ENCODE measurements around the gene CDC123.
"Not testable (repeated sequence)": the region's sequence is repeated elsewhere in the genome, so short reads cannot be mapped to it uniquely, and the experiment has no call there.

Gene CDC123

DNA sequence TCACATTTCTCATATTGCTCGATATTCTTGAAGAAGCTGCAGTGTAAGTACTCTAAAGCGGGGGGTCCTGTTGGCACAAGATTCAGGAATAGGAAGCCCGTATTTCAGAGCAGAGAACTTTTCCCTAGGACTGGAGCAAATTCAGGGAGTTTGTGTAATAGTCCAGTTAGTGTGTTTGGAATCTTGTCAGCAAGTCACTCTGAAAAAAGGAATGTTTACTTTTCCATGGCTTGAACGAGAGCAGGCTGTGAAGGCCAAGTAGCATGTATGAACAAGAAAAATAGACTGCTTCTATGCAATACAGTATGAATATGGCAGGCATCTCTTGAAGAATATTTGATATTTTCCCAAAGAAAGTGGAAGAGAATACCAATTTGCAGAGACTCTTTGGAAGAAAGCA is 39.8 kb downstream of the CDC123 start:
- TF ChIP-seq, protein P1, sequence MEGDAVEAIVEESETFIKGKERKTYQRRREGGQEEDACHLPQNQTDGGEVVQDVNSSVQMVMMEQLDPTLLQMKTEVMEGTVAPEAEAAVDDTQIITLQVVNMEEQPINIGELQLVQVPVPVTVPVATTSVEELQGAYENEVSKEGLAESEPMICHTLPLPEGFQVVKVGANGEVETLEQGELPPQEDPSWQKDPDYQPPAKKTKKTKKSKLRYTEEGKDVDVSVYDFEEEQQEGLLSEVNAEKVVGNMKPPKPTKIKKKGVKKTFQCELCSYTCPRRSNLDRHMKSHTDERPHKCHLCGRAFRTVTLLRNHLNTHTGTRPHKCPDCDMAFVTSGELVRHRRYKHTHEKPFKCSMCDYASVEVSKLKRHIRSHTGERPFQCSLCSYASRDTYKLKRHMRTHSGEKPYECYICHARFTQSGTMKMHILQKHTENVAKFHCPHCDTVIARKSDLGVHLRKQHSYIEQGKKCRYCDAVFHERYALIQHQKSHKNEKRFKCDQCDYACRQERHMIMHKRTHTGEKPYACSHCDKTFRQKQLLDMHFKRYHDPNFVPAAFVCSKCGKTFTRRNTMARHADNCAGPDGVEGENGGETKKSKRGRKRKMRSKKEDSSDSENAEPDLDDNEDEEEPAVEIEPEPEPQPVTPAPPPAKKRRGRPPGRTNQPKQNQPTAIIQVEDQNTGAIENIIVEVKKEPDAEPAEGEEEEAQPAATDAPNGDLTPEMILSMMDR (IDR thresholded peaks at IDR 0.05; ENCODE audit: low read depth, low read length): no peak
- DNase-seq (ENCODE audit: extremely low read depth, low read depth): no peak

DNA sequence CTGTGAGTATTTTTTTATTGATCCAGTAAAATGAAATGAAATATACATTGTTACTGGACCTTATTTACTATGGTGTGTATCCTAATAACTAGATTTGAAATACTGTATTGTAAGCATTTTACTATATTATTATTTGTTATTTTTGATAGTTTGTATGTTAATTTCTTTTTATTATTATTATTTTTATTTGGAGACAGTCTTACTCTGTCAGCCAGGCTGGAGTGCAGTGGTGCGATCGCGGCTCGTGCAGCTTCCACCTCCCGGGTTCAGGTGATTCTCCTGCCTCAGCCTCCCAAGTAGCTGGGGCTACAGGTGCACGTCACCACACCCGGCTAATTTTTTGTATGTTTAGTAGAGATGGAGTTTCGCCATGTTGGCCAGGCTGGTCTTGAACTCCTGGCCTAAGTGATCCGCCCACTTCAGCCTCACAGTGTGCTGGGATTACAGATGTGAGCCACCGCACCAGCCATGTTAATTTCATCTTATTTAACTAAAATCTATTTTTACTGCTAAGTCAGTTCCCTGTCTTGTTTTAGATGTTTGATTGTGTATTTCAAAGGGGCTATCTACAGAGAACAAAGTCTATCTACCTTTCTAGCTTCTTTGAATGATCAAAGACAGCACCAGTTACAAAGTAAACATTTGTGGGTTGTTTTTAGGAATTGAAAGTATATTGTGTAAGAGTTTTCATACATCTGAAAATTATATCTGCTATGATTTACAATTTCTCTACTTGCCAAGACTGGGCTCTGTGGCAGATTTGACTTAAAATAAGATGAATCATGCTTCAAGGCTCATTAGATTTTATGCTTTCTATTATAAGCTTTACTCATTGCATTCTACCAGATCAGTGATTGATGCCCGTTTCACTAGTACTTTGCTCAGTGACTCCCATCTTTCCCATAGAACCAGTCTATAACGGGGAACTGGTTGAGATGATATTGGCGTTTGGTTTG is 41.6 kb downstream of the CDC123 start:
- no peak for DNase-seq (ENCODE audit: extremely low read depth, low read depth)
- TF ChIP-seq, protein P1 (IDR thresholded peaks at IDR 0.05; ENCODE audit: low read depth, low read length): no peak

DNA sequence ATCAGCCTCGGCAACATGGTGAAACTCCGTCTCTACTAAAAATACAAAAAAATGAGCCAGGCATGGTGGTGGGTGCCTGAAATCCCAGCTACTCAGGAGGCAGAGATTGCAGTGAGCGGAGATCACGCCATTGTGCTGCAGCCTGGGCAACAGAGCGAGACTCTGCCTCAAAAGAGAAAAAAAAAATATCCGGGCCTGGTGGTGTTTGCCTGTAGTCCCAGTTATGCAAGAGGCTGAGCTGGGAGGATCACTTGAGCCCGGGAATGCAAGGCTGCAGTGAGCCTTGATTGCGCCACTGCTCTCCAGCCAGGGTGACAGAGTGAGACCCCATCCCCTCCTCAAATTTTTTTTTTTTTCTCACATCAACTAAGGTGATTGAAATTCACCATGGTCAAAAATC is 42.8 kb downstream of the CDC123 start:
- DNase-seq (ENCODE audit: extremely low read depth, low read depth): no peak
- TF ChIP-seq, protein P1 (IDR thresholded peaks at IDR 0.05; ENCODE audit: low read depth, low read length): no peak

DNA sequence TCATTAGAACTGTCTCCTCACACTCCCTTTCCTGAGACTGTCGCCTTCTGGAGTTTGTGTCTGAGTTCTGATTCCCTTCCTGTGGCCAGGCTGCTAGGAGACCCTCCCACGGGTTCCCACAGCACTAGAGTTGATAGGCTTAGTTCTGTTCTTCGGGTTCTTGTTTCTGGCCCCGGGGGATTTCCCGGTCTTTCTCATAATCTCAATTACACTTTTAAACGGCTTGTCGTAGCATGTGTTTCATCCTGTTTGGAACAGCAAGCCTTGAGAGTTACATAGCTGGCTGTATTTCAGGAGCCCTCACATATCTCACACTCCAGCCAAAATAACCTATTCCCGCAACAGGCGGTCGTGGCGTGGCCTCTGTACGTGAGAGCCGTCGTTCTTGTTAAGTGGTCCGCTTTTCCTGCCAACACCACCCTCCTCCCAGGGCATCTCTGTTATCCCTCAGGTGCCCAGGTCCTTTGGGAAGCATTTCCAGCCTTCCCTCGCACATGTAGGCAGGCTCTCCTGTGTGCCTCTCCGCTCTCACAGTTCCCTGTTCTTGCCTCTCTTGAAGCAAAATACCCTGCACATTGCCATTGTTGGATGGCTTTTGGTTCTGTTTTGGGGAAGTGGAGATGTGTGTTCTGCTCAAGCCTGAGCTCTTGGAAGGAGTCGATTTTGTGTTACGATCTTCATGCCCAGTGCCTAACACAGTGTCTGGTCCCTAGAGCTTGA is 46.0 kb downstream of the CDC123 start:
- TF ChIP-seq, protein P1 (IDR thresholded peaks at IDR 0.05; ENCODE audit: low read depth, low read length): no peak
- no peak for DNase-seq (ENCODE audit: extremely low read depth, low read depth)

DNA sequence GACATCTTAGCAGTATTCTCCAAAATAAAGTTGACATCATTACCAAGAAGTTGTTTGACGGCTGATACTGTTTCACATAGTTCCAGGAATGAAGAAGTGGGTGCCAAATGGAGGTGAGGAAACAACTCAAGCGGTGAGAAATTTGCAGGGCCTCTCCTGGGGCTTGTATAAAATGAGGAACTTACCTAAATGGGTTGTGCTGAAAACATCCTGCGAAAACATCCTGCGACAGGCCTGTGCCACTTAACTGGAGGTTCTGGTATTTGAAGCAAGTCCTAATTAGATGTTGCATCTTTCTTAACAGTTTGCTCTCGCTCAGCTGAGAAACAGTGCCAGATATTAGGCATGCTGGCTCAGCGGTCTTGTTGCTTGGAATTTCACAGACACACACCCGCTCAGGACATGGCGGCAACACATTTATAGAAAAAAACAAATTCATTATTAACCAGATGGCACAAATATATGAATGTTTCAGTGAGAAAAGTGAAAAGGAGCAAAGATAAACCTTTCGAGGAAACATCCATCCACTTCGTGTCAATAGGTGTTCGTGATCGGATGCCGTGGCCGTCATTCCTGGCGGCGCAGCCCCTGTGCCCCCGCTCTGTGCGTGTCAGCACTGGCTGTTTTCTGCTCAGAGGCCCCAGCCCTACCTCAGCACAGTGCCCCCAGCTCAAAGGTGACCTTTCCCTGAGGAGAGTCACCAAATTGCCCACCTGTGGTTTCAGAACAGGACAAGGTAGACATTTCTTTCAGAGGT is 48.1 kb downstream of the CDC123 start:
- TF ChIP-seq, protein P1 (IDR thresholded peaks at IDR 0.05; ENCODE audit: low read depth, low read length): no peak
- DNase-seq (ENCODE audit: extremely low read depth, low read depth): no peak

DNA sequence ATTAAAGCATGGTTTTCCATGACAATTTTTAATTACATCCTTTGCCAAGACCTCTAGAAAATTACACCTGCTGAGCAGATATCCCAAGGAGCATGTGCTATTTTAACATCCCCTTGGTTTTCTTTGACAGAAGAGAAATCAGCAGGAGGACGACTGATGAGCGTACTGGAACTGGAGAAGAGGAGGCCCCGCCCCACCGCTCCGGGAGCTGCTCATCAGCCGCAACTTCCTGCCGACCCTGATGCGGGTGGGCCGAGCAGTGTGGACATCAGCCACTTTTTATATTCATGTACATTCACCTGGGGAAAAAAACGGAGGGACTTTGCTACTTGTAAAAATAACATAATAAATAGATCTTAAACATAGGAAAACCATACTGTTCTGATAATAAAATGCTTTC is 54.2 kb downstream of the CDC123 start:
- TF ChIP-seq, protein P1 (IDR thresholded peaks at IDR 0.05; ENCODE audit: low read depth, low read length): no peak
- DNase-seq (ENCODE audit: extremely low read depth, low read depth): no peak

DNA sequence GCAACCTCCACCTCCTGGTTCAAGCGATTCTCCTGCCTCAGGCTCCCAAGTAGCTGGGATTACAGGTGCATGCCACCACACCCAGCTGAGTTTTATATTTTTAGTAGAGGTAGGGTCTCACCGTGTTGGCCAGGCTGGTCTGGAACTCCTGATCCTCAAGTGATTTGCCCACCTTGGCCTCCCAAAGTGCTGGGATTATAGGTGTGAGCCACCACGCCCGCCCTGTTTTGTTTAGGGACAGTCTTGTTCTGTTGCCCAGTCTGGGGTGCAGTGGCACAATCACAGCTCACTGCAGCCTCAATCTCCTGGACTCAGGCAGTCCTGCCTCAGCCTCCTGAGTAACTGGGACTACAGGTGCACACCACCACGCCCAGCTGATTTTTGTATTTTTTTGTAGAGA is 54.7 kb downstream of the CDC123 start:
- not testable (repeated sequence) for DNase-seq (ENCODE audit: extremely low read depth, low read depth)

Data from AG09319 (cell line).